ENCODE data around the gene PRDX5. TPM values are rescaled to one million over a fixed set of nuclear protein-coding genes. Genes with fewer than 3 reads are reported as not detected.

The PRDX5 gene
- polyA plus RNA-seq, 4 donors: 187 to 282 (median 212) TPM

- no peak for DNase-seq (ENCODE audit: low read depth in 4 of 4, low spot score in 2 of 4)
Measured at GRCh38 chr11:64359712-64360445, 42.0 kb downstream of the PRDX5 start.

- no peak for DNase-seq (ENCODE audit: low read depth in 4 of 4, low spot score in 2 of 4)
Measured at GRCh38 chr11:64360448-64360921, 42.6 kb downstream of the PRDX5 start.

- no peak for DNase-seq (ENCODE audit: low read depth in 4 of 4, low spot score in 2 of 4)
Measured at GRCh38 chr11:64361659-64362058, 43.7 kb downstream of the PRDX5 start.

GRCh38 chr11:64362339-64362738 is 44.4 kb downstream of the PRDX5 start:
- no peak for DNase-seq (ENCODE audit: low read depth in 4 of 4, low spot score in 2 of 4)

GRCh38 chr11:64364435-64364834 is 46.5 kb downstream of the PRDX5 start:
- no peak for DNase-seq (ENCODE audit: low read depth in 4 of 4, low spot score in 2 of 4)

GRCh38 chr11:64364911-64365310 is 47.0 kb downstream of the PRDX5 start:
- DNase-seq (ENCODE audit: low read depth in 4 of 4, low spot score in 2 of 4): no peak

- no peak for DNase-seq (ENCODE audit: low read depth in 4 of 4, low spot score in 2 of 4)
Measured at GRCh38 chr11:64366751-64367150, 48.8 kb downstream of the PRDX5 start.

GRCh38 chr11:64367931-64368672 is 50.2 kb downstream of the PRDX5 start:
- DNase-seq (ENCODE audit: low read depth in 4 of 4, low spot score in 2 of 4): no peak

GRCh38 chr11:64368673-64369074 is 50.8 kb downstream of the PRDX5 start:
- no peak for DNase-seq (ENCODE audit: low read depth in 4 of 4, low spot score in 2 of 4)

GRCh38 chr11:64369440-64370421 is 51.8 kb downstream of the PRDX5 start:
- no peak for DNase-seq (ENCODE audit: low read depth in 4 of 4, low spot score in 2 of 4)

GRCh38 chr11:64371201-64371600 is 53.3 kb downstream of the PRDX5 start:
- DNase-seq (ENCODE audit: low read depth in 4 of 4, low spot score in 2 of 4): no peak

Other genes starting within 250 kb of the PRDX5 start
- gene MACROD1, start 152.0 kb upstream of the PRDX5 start, polyA plus RNA-seq (ENCODE audit: insufficient read length in 4 of 4): 10 to 100 TPM; 15.1 to 23.2 (median 19.5) TPM
- 100 to 1,000 TPM; 156 to 207 (median 187) TPM for gene STIP1, start 131.9 kb upstream of the PRDX5 start, polyA plus RNA-seq (ENCODE audit: insufficient read length in 4 of 4)
- gene FERMT3, start 111.4 kb upstream of the PRDX5 start, polyA plus RNA-seq (ENCODE audit: insufficient read length in 4 of 4): 1 to 10 TPM; 4.4 to 8.1 (median 4.9) TPM
- 10 to 100 TPM; 32.9 to 58.5 (median 48.2) TPM for gene TRPT1, start 91.9 kb upstream of the PRDX5 start, polyA plus RNA-seq (ENCODE audit: insufficient read length in 4 of 4)
- 10 to 100 TPM; 21.4 to 41.4 (median 32.5) TPM for gene NUDT22, start 91.8 kb upstream of the PRDX5 start, polyA plus RNA-seq (ENCODE audit: insufficient read length in 4 of 4)
- 10 to 100 TPM; 54.6 to 78.9 (median 72.2) TPM for gene DNAJC4, start 87.6 kb upstream of the PRDX5 start, polyA plus RNA-seq (ENCODE audit: insufficient read length in 4 of 4)
- 100 to 1,000 TPM in 2 of 4 donors, 10 to 100 TPM in 2; 76.6 to 116 (median 99.7) TPM for gene VEGFB, start 83.5 kb upstream of the PRDX5 start, polyA plus RNA-seq (ENCODE audit: insufficient read length in 4 of 4)
- 100 to 1,000 TPM in 2 of 4 donors, 10 to 100 TPM in 2; 94.5 to 110 (median 102) TPM for gene FKBP2, start 77.0 kb upstream of the PRDX5 start, polyA plus RNA-seq (ENCODE audit: insufficient read length in 4 of 4)
- 100 to 1,000 TPM in 1 of 4 donors, 10 to 100 TPM in 3; 53.8 to 117 (median 76.0) TPM for gene PPP1R14B, start 71.2 kb upstream of the PRDX5 start, polyA plus RNA-seq (ENCODE audit: insufficient read length in 4 of 4)
- 10 to 100 TPM; 11.8 to 17.5 (median 14.8) TPM for gene PLCB3, start 66.6 kb upstream of the PRDX5 start, polyA plus RNA-seq (ENCODE audit: insufficient read length in 4 of 4)
- 10 to 100 TPM; 44.2 to 72.0 (median 57.1) TPM for gene BAD, start 33.5 kb upstream of the PRDX5 start, polyA plus RNA-seq (ENCODE audit: insufficient read length in 4 of 4)
- gene GPR137, start 32.3 kb upstream of the PRDX5 start, polyA plus RNA-seq (ENCODE audit: insufficient read length in 4 of 4): 10 to 100 TPM; 25.6 to 52.9 (median 40.4) TPM
- under 1 TPM in 1 of 4 donors, not detected in 3; 0.09 TPM for gene KCNK4, start 26.8 kb upstream of the PRDX5 start, polyA plus RNA-seq (ENCODE audit: insufficient read length in 4 of 4)
- gene CATSPERZ, start 17.8 kb upstream of the PRDX5 start, polyA plus RNA-seq (ENCODE audit: insufficient read length in 4 of 4): under 1 TPM in 1 of 4 donors, not detected in 3; 0.19 TPM
- gene ESRRA, start 12.6 kb upstream of the PRDX5 start, polyA plus RNA-seq (ENCODE audit: insufficient read length in 4 of 4): 10 to 100 TPM; 17.9 to 31.1 (median 26.0) TPM
- 100 to 1,000 TPM; 209 to 285 (median 235) TPM for gene TRMT112, start 562 bp upstream of the PRDX5 start, polyA plus RNA-seq (ENCODE audit: insufficient read length in 4 of 4)
- 1 to 10 TPM; 2.7 to 4.6 (median 3.7) TPM for gene CCDC88B, start 22.1 kb downstream of the PRDX5 start, polyA plus RNA-seq (ENCODE audit: insufficient read length in 4 of 4)
- 10 to 100 TPM; 11.0 to 17.4 (median 15.0) TPM for gene RPS6KA4, start 41.0 kb downstream of the PRDX5 start, polyA plus RNA-seq (ENCODE audit: insufficient read length in 4 of 4)
- 10 to 100 TPM; 22.2 to 34.4 (median 28.6) TPM for gene SLC22A11, start 237.8 kb downstream of the PRDX5 start, polyA plus RNA-seq (ENCODE audit: insufficient read length in 4 of 4)